Astrocyte of the spinal cord (primary cell): Measurements from ENCODE around the gene KAZN.

Source experiments
- DNase-seq: peaks from one replicate; pipeline ENCODE4 v3.0.0; 2011; ENCODE audit warnings: low read depth, low spot score
- H3K4me3 ChIP-seq: 2 replicates; pipeline ENCODE4 v1.5.1; 2011; ENCODE audit warnings: low read depth, mild to moderate bottlenecking, low read length, moderate library complexity
- in situ Hi-C: cut with HindIII; loops from 2 replicates; pipeline ENCODE4 v1.10.0; 2017; ENCODE audit warnings: low sequenced_read_pairs
- TF ChIP-seq, protein P1 (sequence below): IDR thresholded peaks from 2 replicates; pipeline ENCODE4 v1.5.1; 2012; ENCODE audit warnings: low read depth, mild to moderate bottlenecking, low read length, inconsistent platforms

Gene KAZN

DNA sequence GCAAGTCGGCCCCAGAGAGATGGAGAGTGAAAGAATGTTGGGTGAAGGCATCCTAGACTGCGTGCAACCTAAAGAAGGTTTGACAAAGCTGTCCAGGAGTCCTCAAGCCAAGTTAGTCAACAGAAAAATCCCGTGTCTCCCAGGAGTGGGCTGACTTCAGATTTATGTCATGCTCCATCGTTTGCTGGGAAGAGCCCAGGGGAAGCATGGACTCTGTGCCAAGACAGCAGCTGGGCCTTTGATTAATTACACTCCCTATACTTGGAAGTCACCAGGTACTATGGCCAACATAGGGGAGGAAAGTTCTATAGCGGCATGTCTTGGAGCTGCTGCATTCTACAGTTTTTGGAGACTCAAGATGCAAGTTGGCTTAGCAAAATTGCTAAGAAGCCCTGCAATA lies 247.4 kb downstream of the KAZN start:
- in situ Hi-C loops: no loop called here
- no peak for DNase-seq
- no peak overlapping the region for H3K4me3 ChIP-seq
- TF ChIP-seq, protein P1, sequence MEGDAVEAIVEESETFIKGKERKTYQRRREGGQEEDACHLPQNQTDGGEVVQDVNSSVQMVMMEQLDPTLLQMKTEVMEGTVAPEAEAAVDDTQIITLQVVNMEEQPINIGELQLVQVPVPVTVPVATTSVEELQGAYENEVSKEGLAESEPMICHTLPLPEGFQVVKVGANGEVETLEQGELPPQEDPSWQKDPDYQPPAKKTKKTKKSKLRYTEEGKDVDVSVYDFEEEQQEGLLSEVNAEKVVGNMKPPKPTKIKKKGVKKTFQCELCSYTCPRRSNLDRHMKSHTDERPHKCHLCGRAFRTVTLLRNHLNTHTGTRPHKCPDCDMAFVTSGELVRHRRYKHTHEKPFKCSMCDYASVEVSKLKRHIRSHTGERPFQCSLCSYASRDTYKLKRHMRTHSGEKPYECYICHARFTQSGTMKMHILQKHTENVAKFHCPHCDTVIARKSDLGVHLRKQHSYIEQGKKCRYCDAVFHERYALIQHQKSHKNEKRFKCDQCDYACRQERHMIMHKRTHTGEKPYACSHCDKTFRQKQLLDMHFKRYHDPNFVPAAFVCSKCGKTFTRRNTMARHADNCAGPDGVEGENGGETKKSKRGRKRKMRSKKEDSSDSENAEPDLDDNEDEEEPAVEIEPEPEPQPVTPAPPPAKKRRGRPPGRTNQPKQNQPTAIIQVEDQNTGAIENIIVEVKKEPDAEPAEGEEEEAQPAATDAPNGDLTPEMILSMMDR: no peak

DNA sequence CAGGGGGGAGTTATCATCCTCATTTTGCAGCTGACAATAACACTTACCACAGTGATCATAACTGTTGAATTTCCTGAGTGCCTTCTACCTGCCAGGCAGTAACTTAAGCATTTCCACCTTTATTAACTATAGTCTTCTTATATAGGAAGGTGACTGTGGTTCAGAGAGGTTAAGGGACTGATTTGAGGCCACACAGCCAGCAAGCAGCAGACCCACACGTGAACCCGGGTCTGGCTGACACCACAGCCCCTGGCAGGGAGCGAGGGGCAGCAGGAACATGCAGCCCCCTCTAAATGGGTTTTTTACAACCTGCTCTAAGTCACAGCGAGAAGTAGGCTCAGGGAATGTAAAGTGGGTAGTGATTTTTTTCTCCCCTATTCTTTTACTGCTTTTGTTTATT lies 248.2 kb downstream of the KAZN start:
- in situ Hi-C loops: no loop called here
- no peak for DNase-seq
- TF ChIP-seq, protein P1: no peak
- H3K4me3 ChIP-seq: no peak overlapping the region

DNA sequence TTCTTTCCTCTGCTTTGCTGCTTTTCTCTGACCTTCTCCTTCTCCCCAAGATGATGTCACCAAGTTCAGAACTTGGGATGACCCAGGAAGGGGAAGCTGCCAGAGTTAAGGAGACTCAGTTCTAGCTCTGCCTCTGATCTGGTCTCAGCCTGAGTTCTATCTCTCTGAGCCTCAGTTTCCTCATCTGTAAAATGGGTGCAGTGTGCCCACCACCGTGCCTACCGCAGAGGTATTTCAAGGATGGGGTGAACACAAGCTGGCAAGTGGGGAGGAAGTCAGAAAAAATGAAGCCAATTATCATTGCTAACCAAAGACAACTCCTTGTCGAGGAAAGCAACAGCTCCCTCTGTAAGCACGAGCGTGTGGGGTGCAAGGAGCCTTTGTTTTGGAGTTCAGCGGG lies 249.7 kb downstream of the KAZN start:
- DNase-seq: no peak
- H3K4me3 ChIP-seq: no peak overlapping the region
- in situ Hi-C loops: no loop called here
- TF ChIP-seq, protein P1: no peak

DNA sequence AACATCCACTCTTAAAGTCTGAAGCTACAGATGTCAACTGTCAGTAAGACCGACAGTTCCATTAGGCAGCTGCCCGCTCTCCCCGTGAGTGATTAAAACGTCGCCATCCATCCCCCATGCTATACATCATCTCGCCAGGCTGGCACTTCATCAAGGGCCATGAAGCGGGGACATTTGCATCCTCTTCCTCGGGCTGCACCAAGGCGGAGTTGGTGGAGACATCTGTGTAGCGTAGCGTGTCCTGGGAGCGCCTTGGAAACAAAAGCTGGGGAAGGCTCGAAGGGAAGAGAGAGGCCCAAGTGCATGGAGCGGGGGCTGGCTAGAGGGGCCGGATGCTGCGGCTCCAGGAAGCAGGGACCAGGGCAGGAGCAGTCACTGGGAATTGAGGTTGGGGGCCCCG lies 250.1 kb downstream of the KAZN start:
- TF ChIP-seq, protein P1: no peak
- in situ Hi-C loops: no loop called here
- no peak for DNase-seq

DNA sequence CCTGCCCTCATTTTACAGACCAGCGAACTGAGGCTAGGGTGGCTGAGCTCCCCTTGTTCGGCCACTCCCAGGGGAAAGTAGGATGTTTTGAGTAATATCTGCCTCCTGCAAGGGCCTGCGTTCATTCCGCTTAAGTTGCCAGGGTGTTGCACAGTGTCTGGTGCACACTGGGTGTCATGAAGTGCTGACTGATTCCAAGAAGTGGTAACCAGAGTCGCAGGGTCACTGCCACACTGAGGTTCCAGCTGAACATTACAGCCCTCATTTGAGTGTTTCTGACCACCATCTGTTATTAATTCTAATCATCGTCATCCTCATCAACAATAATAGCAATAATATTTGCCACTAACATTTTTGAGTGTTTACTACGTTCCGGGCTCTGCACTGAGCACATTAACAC lies 250.6 kb downstream of the KAZN start:
- TF ChIP-seq, protein P1: no peak
- in situ Hi-C loops: no loop called here
- H3K4me3 ChIP-seq: no peak overlapping the region
- DNase-seq: no peak

More for the DNA sequence above, 250.1 kb downstream of the KAZN start:
- H3K4me3 ChIP-seq: no peak overlapping the region

DNA sequence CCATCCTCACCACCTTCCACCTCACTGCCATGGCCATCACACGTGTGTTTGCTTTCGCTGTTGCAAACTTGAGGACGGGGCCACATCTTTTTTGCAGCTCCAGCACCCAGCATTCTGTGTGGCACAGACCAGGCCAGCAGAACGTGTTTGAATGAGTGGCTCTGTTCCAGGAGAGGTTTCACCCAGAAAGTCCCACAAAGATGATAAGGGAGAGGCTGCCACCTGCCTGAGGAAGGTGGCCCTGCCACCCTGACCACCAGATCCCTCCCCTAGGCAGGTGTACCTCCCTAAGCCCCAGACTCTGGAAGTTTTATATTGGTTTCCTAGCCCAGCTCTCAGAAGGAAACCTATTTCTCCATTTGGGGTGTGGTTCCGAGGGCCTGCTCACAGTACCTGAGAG lies 252.1 kb downstream of the KAZN start:
- no peak overlapping the region for H3K4me3 ChIP-seq
- TF ChIP-seq, protein P1: no peak
- no peak for DNase-seq
- in situ Hi-C loops: no loop called here

DNA sequence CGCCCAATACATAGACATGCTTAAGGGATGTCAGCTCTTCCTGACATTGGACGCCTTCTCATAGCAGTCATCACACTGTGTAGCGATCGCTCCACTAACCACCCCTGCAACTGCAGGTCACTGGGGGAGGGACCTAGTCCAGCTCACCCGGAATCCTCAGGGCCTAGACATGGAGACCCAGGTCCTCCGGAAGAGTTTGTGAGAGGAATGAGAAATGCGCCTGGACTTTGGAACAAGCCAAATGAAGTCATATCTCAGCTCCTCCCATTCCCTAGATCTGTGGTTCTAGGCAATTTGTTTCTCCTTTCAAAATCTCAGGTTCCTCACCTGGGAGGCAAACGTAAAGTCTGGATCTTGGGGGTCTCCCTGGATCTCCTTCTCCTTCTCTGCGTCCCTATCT lies 253.3 kb downstream of the KAZN start:
- in situ Hi-C loops: no loop called here

More for the DNA sequence above, 253.3 kb downstream of the KAZN start:
- no peak overlapping the region for H3K4me3 ChIP-seq
- DNase-seq: no peak
- TF ChIP-seq, protein P1: no peak
